NCI-H146 treated with DMSO at 0.1 percent for 48 hours (cell line): ENCODE results near the gene R3HDM2.
A peak's percentile ranks its signal among the peaks of the same experiment; 100 is the strongest.

Source experiments
- DNase-seq: peaks from one replicate; lab custom pipeline; 2025; ENCODE audit not compliant: unreplicated experiment; lab: John Stamatoyannopoulos, UW

R3HDM2 gene

GRCh38 chr12:57219993-57220754 is 210.7 kb downstream of the R3HDM2 start:
- DNase-seq = no peak

- no peak for DNase-seq
Observed at GRCh38 chr12:57219205-57219992, 211.4 kb downstream of the R3HDM2 start.

- no peak for DNase-seq
Observed at GRCh38 chr12:57218030-57218853, 212.6 kb downstream of the R3HDM2 start.

GRCh38 chr12:57216921-57217879 is 213.6 kb downstream of the R3HDM2 start:
- no peak for DNase-seq

- no peak for DNase-seq
Observed at GRCh38 chr12:57216014-57216911, 214.6 kb downstream of the R3HDM2 start, which contains the start of gene NXPH4. Gene NXPH4, plus strand, starts transcription at chr12:57216794. Its CDS starts 176 bp downstream, at chr12:57216970.

- DNase-seq = no peak
Observed at GRCh38 chr12:57215668-57216013, 215.2 kb downstream of the R3HDM2 start.

- no peak for DNase-seq
Observed at GRCh38 chr12:57215065-57215464, 215.8 kb downstream of the R3HDM2 start.

- DNase-seq = peak; percentile 73
Observed at GRCh38 chr12:57214398-57214781, 216.5 kb downstream of the R3HDM2 start.

GRCh38 chr12:57213763-57214397 is 217.0 kb downstream of the R3HDM2 start:
- no peak for DNase-seq

- peak; percentile 56 for DNase-seq
Observed at GRCh38 chr12:57213058-57213715, 217.7 kb downstream of the R3HDM2 start.

GRCh38 chr12:57212701-57213057 is 218.2 kb downstream of the R3HDM2 start:
- no peak for DNase-seq

GRCh38 chr12:57211791-57212700 is 218.8 kb downstream of the R3HDM2 start:
- DNase-seq = no peak

- DNase-seq = no peak
Observed at GRCh38 chr12:57210926-57211692, 219.7 kb downstream of the R3HDM2 start.

- DNase-seq = no peak
Observed at GRCh38 chr12:57210461-57210860, 220.4 kb downstream of the R3HDM2 start.

- DNase-seq = no peak
Observed at GRCh38 chr12:57209916-57210315, 220.9 kb downstream of the R3HDM2 start.

GRCh38 chr12:57208631-57209282 is 222.1 kb downstream of the R3HDM2 start:
- no peak for DNase-seq
